A549 (cell line): ENCODE measurements around the gene AUTS2.

Experiments used
- BHLHE40 ChIP-seq: IDR thresholded peaks from 2 replicates; pipeline ENCODE4 v1.6.1; 2012; ENCODE audit warnings: low read depth, low read length, inconsistent platforms
- CEBPB ChIP-seq, 2 experiments: fragments of >200 bp in 1 of 2; sonication (Bioruptor Twin) in 1 of 2; formaldehyde crosslinking in 1 of 2; IDR thresholded peaks; 2 replicates each; pipeline ENCODE4 v1.6.1; 2012 to 2016
- CTCF ChIP-seq: fragments of >200 bp; sonication (Bioruptor Twin); formaldehyde crosslinking; IDR thresholded peaks from 3 replicates; pipeline ENCODE4 v1.5.1; 2016
- HOXA7 ChIP-seq: fragments of 250-450 bp; sonication (Bioruptor Pico); IDR thresholded peaks from 2 replicates; pipeline ENCODE4 v1.5.0; 2020; ENCODE audit warnings: mild to moderate bottlenecking, moderate library complexity
- MAFK ChIP-seq: fragments of 450-650 bp; IDR thresholded peaks from 2 replicates; pipeline ENCODE4 v1.6.1; 2014; ENCODE audit not compliant: partially characterized antibody
- NFE2L2 ChIP-seq: fragments of 150-350 bp; conservative IDR thresholded peaks from 2 replicates; pipeline ENCODE4 v1.6.1; 2014; ENCODE audit warnings: low read length
- POLR2A ChIP-seq: IDR thresholded peaks from 2 replicates; pipeline ENCODE4 v1.6.1; 2012; ENCODE audit warnings: mild to moderate bottlenecking, low read length
- POLR2AphosphoS2 ChIP-seq: conservative IDR thresholded peaks from 2 replicates; pipeline ENCODE4 v1.6.1; 2012; ENCODE audit warnings: low read length, improper control_type of control experiment, inconsistent platforms
- RFX5 ChIP-seq: fragments of 450-650 bp; IDR thresholded peaks from 2 replicates; pipeline ENCODE4 v1.7.1; 2014; ENCODE audit warnings: antibody characterized with exemption, mild to moderate bottlenecking, moderate library complexity
- RNF2 ChIP-seq: fragments of 200-600 bp; sonication (generic); IDR thresholded peaks from 2 replicates; pipeline ENCODE4 v1.6.1; 2016; ENCODE audit warnings: low read depth, mild to moderate bottlenecking, antibody characterized with exemption, moderate library complexity, borderline replicate concordance
- ZNF302 ChIP-seq: fragments of 250-450 bp; sonication (Bioruptor Pico); IDR thresholded peaks from 2 replicates; pipeline ENCODE4 v1.9.0; 2021; ENCODE audit warnings: inconsistent platforms, mild to moderate bottlenecking, moderate library complexity

GRCh38 chr7:70736715-70737460 is 1138.6 kb downstream of the AUTS2 start:
- TF ChIP-seq RFX5, result no peak
- TF ChIP-seq CTCF, result no peak
- TF ChIP-seq POLR2A, result no peak
- TF ChIP-seq BHLHE40, result no peak
- TF ChIP-seq POLR2AphosphoS2, result no peak
- no peak for TF ChIP-seq ZNF302
- TF ChIP-seq HOXA7, result no peak
- TF ChIP-seq RNF2, result no peak
- TF ChIP-seq CEBPB (IDR thresholded peaks at IDR 0.05), result peak; percentile 50 to 53; a peak in 2 of 4 replicates
- no peak for TF ChIP-seq MAFK
- no peak for TF ChIP-seq NFE2L2
